Fibroblast of skin of back (primary cell): ENCODE measurements around the gene RBM28.

Source experiments
- DNase-seq: peaks from one replicate; pipeline ENCODE4 v3.0.0-alpha.2; 2013

Gene RBM28

GRCh38 chr7:128373606-128374005 is 29.9 kb upstream of the RBM28 start:
- no peak for DNase-seq

- no peak for DNase-seq
These were observed 26.8 kb upstream of the RBM28 start for GRCh38 chr7:128370491-128370890.

GRCh38 chr7:128366986-128367385 is 23.3 kb upstream of the RBM28 start:
- no peak for DNase-seq

- DNase-seq: no peak
These were observed 22.6 kb upstream of the RBM28 start for GRCh38 chr7:128366300-128366699.

GRCh38 chr7:128365432-128365831 is 21.7 kb upstream of the RBM28 start:
- DNase-seq: no peak

GRCh38 chr7:128364166-128364870 is 20.6 kb upstream of the RBM28 start:
- DNase-seq: no peak

GRCh38 chr7:128363261-128363721 is 19.6 kb upstream of the RBM28 start:
- no peak for DNase-seq

- DNase-seq: peak; percentile 40
These were observed 19.0 kb upstream of the RBM28 start for GRCh38 chr7:128362670-128363069.

- no peak for DNase-seq
These were observed 18.0 kb upstream of the RBM28 start, which contains the start of gene PRRT4 for GRCh38 chr7:128361411-128362379. Gene PRRT4, minus strand, starts transcription at chr7:128361690.

- no peak for DNase-seq
These were observed 16.6 kb upstream of the RBM28 start for GRCh38 chr7:128360359-128360678.

GRCh38 chr7:128359939-128360338 is 16.2 kb upstream of the RBM28 start:
- no peak for DNase-seq

GRCh38 chr7:128359336-128359735 is 15.6 kb upstream of the RBM28 start:
- DNase-seq: no peak

GRCh38 chr7:128358233-128358632 is 14.5 kb upstream of the RBM28 start:
- DNase-seq: no peak

- DNase-seq: no peak
These were observed 13.5 kb upstream of the RBM28 start for GRCh38 chr7:128357217-128357613.

GRCh38 chr7:128356546-128357216 is 13.0 kb upstream of the RBM28 start:
- no peak for DNase-seq

- DNase-seq: no peak
These were observed 9.9 kb upstream of the RBM28 start for GRCh38 chr7:128353610-128354009.

GRCh38 chr7:128353189-128353588 is 9.5 kb upstream of the RBM28 start:
- DNase-seq: no peak

GRCh38 chr7:128352636-128353035 is 8.9 kb upstream of the RBM28 start:
- DNase-seq: no peak

- peak; percentile 49 for DNase-seq
These were observed 8.4 kb upstream of the RBM28 start for GRCh38 chr7:128352153-128352537.

GRCh38 chr7:128351296-128352152 is 7.8 kb upstream of the RBM28 start:
- no peak for DNase-seq

GRCh38 chr7:128350708-128351295 is 7.1 kb upstream of the RBM28 start:
- DNase-seq: no peak

GRCh38 chr7:128349466-128349825 is 5.7 kb upstream of the RBM28 start:
- no peak for DNase-seq
